ENCODE results near the gene CHST13.

CHST13 gene

GRCh38 chr3:126523745-126524428 lies at the start of gene CHST13:
Gene CHST13, plus strand, starts transcription at chr3:126524155. Its CDS starts 178 bp downstream, at chr3:126524333.
- DNase-seq (ENCODE audit: low read depth): peak; percentile 22

- DNase-seq (ENCODE audit: low read depth): peak; percentile 39
These were observed 49.2 kb upstream of the CHST13 start for GRCh38 chr3:126474498-126475412.

- peak; percentile 94 for DNase-seq (ENCODE audit: low read depth)
These were observed 48.4 kb upstream of the CHST13 start, which contains the start of gene ZXDC for GRCh38 chr3:126475413-126476114. Gene ZXDC, minus strand, starts transcription at chr3:126475891. Its CDS starts 26 bp downstream, at chr3:126475865.

GRCh38 chr3:126476166-126477060 lies 47.5 kb upstream of the CHST13 start:
- DNase-seq (ENCODE audit: low read depth): peak; percentile 19

- no peak for DNase-seq (ENCODE audit: low read depth)
These were observed 46.9 kb upstream of the CHST13 start for GRCh38 chr3:126477061-126477380.

GRCh38 chr3:126478581-126479310 lies 45.2 kb upstream of the CHST13 start:
- no peak for DNase-seq (ENCODE audit: low read depth)

GRCh38 chr3:126479642-126480041 lies 44.3 kb upstream of the CHST13 start:
- DNase-seq (ENCODE audit: low read depth): no peak

- DNase-seq (ENCODE audit: low read depth): no peak
These were observed 43.7 kb upstream of the CHST13 start for GRCh38 chr3:126480206-126480605.

- peak; percentile 37 for DNase-seq (ENCODE audit: low read depth)
These were observed 43.1 kb upstream of the CHST13 start for GRCh38 chr3:126480861-126481260.

- DNase-seq (ENCODE audit: low read depth): peak; percentile 42
These were observed 42.0 kb upstream of the CHST13 start for GRCh38 chr3:126481808-126482502.

- DNase-seq (ENCODE audit: low read depth): no peak
These were observed 41.3 kb upstream of the CHST13 start for GRCh38 chr3:126482503-126483255.

- DNase-seq (ENCODE audit: low read depth): no peak
These were observed 40.6 kb upstream of the CHST13 start for GRCh38 chr3:126483321-126483761.

GRCh38 chr3:126484148-126484547 lies 39.8 kb upstream of the CHST13 start:
- peak; percentile 21 for DNase-seq (ENCODE audit: low read depth)

- DNase-seq (ENCODE audit: low read depth): no peak
These were observed 39.3 kb upstream of the CHST13 start for GRCh38 chr3:126484662-126485061.

- DNase-seq (ENCODE audit: low read depth): no peak
These were observed 38.6 kb upstream of the CHST13 start for GRCh38 chr3:126485176-126485897.

GRCh38 chr3:126485956-126486355 lies 38.0 kb upstream of the CHST13 start:
- DNase-seq (ENCODE audit: low read depth): no peak

GRCh38 chr3:126486360-126486847 lies 37.6 kb upstream of the CHST13 start:
- no peak for DNase-seq (ENCODE audit: low read depth)

- no peak for DNase-seq (ENCODE audit: low read depth)
These were observed 36.7 kb upstream of the CHST13 start for GRCh38 chr3:126487151-126487771.
